Measurements from ENCODE around the gene GMDS. TPM values are rescaled to one million over a fixed set of nuclear protein-coding genes. Genes with fewer than 3 reads are reported as not detected.

The GMDS gene
- total RNA-seq, 4 donors from 2014 or later = 197 to 375 (median 215) TPM

- no peak overlapping the region for H3K4me3 ChIP-seq
- TF ChIP-seq POLR2A (IDR thresholded peaks at IDR 0.05) (no peak), CTCF (IDR thresholded peaks at IDR 0.05) (no peak)
- no peak for DNase-seq
- H3K27ac ChIP-seq = no peak overlapping the region
- H3K36me3 ChIP-seq = peaks cover 0 to 3% (median 0%) of the 10 kb centered on the region in 3 donors
- H3K27me3 ChIP-seq = no peaks in the 10 kb centered on the region
- no peaks in the 10 kb centered on the region for H3K4me1 ChIP-seq
- no peaks in the 10 kb centered on the region for H3K9me3 ChIP-seq
Observed at GRCh38 chr6:1790684-1791083, 454.7 kb downstream of the GMDS start.

GRCh38 chr6:1789092-1789491, 456.3 kb downstream of the GMDS start:
- Histone ChIP-seq H3K9me3 (no peaks in the 10 kb centered on the region), H3K4me3 (no peak overlapping the region), H3K27ac (no peak overlapping the region), H3K36me3 (peaks cover 0 to 8% (median 0%) of the 10 kb centered on the region in 3 donors), H3K4me1 (no peaks in the 10 kb centered on the region), H3K27me3 (no peaks in the 10 kb centered on the region)
- DNase-seq = no peak
- TF ChIP-seq CTCF (IDR thresholded peaks at IDR 0.05) (no peak), POLR2A (IDR thresholded peaks at IDR 0.05) (no peak)

GRCh38 chr6:1787894-1788293, 457.5 kb downstream of the GMDS start:
- no peak for DNase-seq
- no peak overlapping the region for H3K4me3 ChIP-seq
- H3K4me1 ChIP-seq = no peaks in the 10 kb centered on the region
- H3K27ac ChIP-seq = no peak overlapping the region
- peaks cover 0 to 8% (median 0%) of the 10 kb centered on the region in 3 donors for H3K36me3 ChIP-seq
- no peak for TF ChIP-seq POLR2A (IDR thresholded peaks at IDR 0.05)
- no peak for TF ChIP-seq CTCF (IDR thresholded peaks at IDR 0.05)
- H3K27me3 ChIP-seq = no peaks in the 10 kb centered on the region
- H3K9me3 ChIP-seq = no peaks in the 10 kb centered on the region

- Histone ChIP-seq H3K27ac (no peak overlapping the region), H3K27me3 (no peaks in the 10 kb centered on the region), H3K4me3 (no peak overlapping the region), H3K4me1 (no peaks in the 10 kb centered on the region), H3K9me3 (no peaks in the 10 kb centered on the region), H3K36me3 (peaks cover 0 to 8% (median 0%) of the 10 kb centered on the region in 3 donors)
- DNase-seq = no peak
- TF ChIP-seq CTCF (IDR thresholded peaks at IDR 0.05) = no peak
- no peak for TF ChIP-seq POLR2A (IDR thresholded peaks at IDR 0.05)
Observed at GRCh38 chr6:1786455-1787453, 458.7 kb downstream of the GMDS start.

GRCh38 chr6:1784422-1784884, 461.0 kb downstream of the GMDS start:
- H3K4me3 ChIP-seq = no peak overlapping the region
- H3K4me1 ChIP-seq = no peaks in the 10 kb centered on the region
- peaks cover 0 to 18% (median 0%) of the 10 kb centered on the region in 3 donors for H3K36me3 ChIP-seq
- no peak for TF ChIP-seq POLR2A (IDR thresholded peaks at IDR 0.05)
- TF ChIP-seq CTCF (IDR thresholded peaks at IDR 0.05) = no peak
- H3K27me3 ChIP-seq = no peaks in the 10 kb centered on the region
- H3K9me3 ChIP-seq = no peaks in the 10 kb centered on the region
- DNase-seq = no peak
- no peak overlapping the region for H3K27ac ChIP-seq

Data from Peyer's patch (tissue), 4 donors.